Measurements from ENCODE around the gene COL3A1.

DNA sequence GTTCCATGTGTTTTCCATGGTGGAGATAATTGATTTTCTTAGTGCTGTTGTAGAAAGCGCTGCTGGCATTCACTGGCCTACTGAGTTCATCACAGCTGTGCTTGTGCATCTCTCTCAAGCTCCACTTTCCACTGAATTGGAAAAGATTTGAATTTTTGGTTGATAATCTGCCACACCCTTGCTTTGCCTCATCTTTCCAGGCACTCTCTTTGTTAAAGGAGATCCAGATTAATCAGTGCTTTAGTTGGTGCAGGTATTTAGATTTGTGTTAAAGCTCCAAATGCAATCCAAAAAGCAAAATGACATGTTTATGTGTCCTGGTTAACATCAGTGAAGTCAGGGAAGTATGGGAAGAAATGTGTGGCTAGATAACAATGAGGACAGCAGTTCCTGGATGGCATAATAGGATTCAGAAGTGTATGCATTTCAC, 2.7 kb upstream of the COL3A1 start:
- TF ChIP-seq POLR2AphosphoS5 (IDR thresholded peaks at IDR 0.05; ENCODE audit: low read depth, low read length) (no peak), POLR2A (IDR thresholded peaks at IDR 0.05; ENCODE audit: low read depth, low read length) (no peak), TAF1 (IDR thresholded peaks at IDR 0.05; ENCODE audit: borderline replicate concordance, low read depth, low read length) (no peak)
